Naive thymus-derived CD4-positive, alpha-beta T cell (primary cell): ENCODE measurements around the gene SMYD3. TPM values are rescaled to one million over a fixed set of nuclear protein-coding genes. Genes with fewer than 3 reads are reported as not detected.
A peak's percentile ranks its signal among the peaks of the same experiment; 100 is the strongest.

Experiments
- ATAC-seq: fragments of 150-1000 bp; cut with Tn5 transposase; 2 replicates; pipeline ENCODE4 v1.10.0; 2021; ENCODE audit warnings: mild to moderate bottlenecking, moderate library complexity
- CTCF ChIA-PET: fragments of 350-600 bp; sonication (Branson Sonifier 250); formaldehyde crosslinking; loops from one replicate; lab custom pipeline; 2021; ENCODE audit warnings: antibody characterized with exemption; lab: Charles Lee
- POLR2A ChIA-PET: fragments of 350-600 bp; sonication (Branson Sonifier 250); formaldehyde crosslinking; loops from one replicate; lab custom pipeline; 2021; ENCODE audit warnings: antibody characterized with exemption, inconsistent platforms; lab: Charles Lee
- DNase-seq, 9 donors: peaks; one replicate each; pipeline versions ENCODE4 v3.0.0 to v3.0.0-alpha.2; 2020 to 2022; ENCODE audit warnings: mixed read lengths in 1 of 9
- H3K27ac ChIP-seq: one replicate; pipeline ENCODE4 v1.7.0; 2013; ENCODE audit warnings: mild to moderate bottlenecking, low read depth, low read length, moderate library complexity
- H3K27me3 ChIP-seq, 2 donors: one replicate each; pipeline ENCODE4 v1.7.0; 2013; ENCODE audit warnings: low read length in 2 of 2, mild to moderate bottlenecking in 2 of 2, moderate library complexity in 2 of 2; ENCODE audit not compliant: control insufficient read depth in 2 of 2, insufficient read depth in 2 of 2
- H3K36me3 ChIP-seq, 3 experiments: 1 replicate in 2 of 3; 2 replicates in 1 of 3; pipeline ENCODE4 v1.7.0; 2013; ENCODE audit warnings: low read length in 3 of 3, mild to moderate bottlenecking in 3 of 3, moderate library complexity in 1 of 3; ENCODE audit not compliant: insufficient read depth in 3 of 3, control insufficient read depth in 2 of 3
- H3K4me1 ChIP-seq, 2 donors: one replicate each; pipeline ENCODE4 v1.7.0; 2013; ENCODE audit warnings: low read length in 2 of 2, mild to moderate bottlenecking in 2 of 2, moderate library complexity in 1 of 2; ENCODE audit not compliant: control insufficient read depth in 2 of 2, insufficient read depth in 2 of 2
- H3K4me3 ChIP-seq: 2 replicates; pipeline ENCODE4 v1.7.0; 2013; ENCODE audit warnings: mild to moderate bottlenecking, low read length
- H3K9me3 ChIP-seq, 3 experiments: 1 replicate in 2 of 3; 2 replicates in 1 of 3; pipeline ENCODE4 v1.7.0; 2013; ENCODE audit warnings: low read length in 3 of 3; ENCODE audit not compliant: control insufficient read depth in 2 of 3
- H3K27ac Mint-ChIP-seq, 9 donors: one replicate each; pipeline ENCODE4 v1.8.0; 2020 to 2022; ENCODE audit warnings: mixed read lengths in 9 of 9, mild to moderate bottlenecking in 8 of 9, moderate library complexity in 5 of 9, inconsistent platforms in 2 of 9
- H3K27me3 Mint-ChIP-seq, 5 donors: one replicate each; pipeline ENCODE4 v1.8.0; 2021 to 2022; ENCODE audit warnings: mixed read lengths in 5 of 5, mild to moderate bottlenecking in 1 of 5
- H3K36me3 Mint-ChIP-seq, 5 donors: one replicate each; pipeline ENCODE4 v1.8.0; 2020 to 2022; ENCODE audit warnings: mixed read lengths in 5 of 5, mild to moderate bottlenecking in 3 of 5, inconsistent platforms in 1 of 5
- H3K4me1 Mint-ChIP-seq, 7 donors: one replicate each; pipeline ENCODE4 v1.8.0; 2020 to 2022; ENCODE audit warnings: mixed read lengths in 7 of 7, mild to moderate bottlenecking in 3 of 7, inconsistent platforms in 1 of 7
- H3K4me3 Mint-ChIP-seq, 10 donors: one replicate each; pipeline ENCODE4 v1.8.0; 2020 to 2022; ENCODE audit warnings: mild to moderate bottlenecking in 10 of 10, mixed read lengths in 10 of 10, moderate library complexity in 6 of 10, inconsistent platforms in 2 of 10
- H3K9me3 Mint-ChIP-seq, 11 donors: one replicate each; pipeline ENCODE4 v1.8.0; 2020 to 2022; ENCODE audit warnings: mixed read lengths in 11 of 11, mild to moderate bottlenecking in 4 of 11, inconsistent platforms in 1 of 11, moderate library complexity in 1 of 11
- intact Hi-C, 2 donors: fragments of 100-400 bp; cut with micrococcal nuclease; formaldehyde crosslinking; loops; one replicate each; pipeline ENCODE4 v1.15.1; 2023
- polyA plus RNA-seq, 2 donors: library from polyadenylated mRNA; unstranded; fragments of 300-500 nt; fragmentation: Illumina TruSeq; gene quantifications; one replicate each; pipeline ENCODE4 v1.2.3, GENCODE V29; 2021
- total RNA-seq, 6 experiments: library from RNA in 5 of 6; stranded (reverse) in 5 of 6; gene quantifications; 1 replicate in 5 of 6; 2 replicates in 1 of 6; pipeline ENCODE4 v1.2.3 and lab custom pipeline; 2021 to 2026

SMYD3 gene
- total and polyA plus RNA-seq, 7 experiments from 2014 or later, result 19.5 to 28.6 (median 24.4) TPM

- peaks cover 0 to 23% (median 7%) of the 10 kb centered on the region in 5 donors for H3K36me3 Mint-ChIP-seq
- H3K27me3 ChIP-seq, result no peaks in the 10 kb centered on the region
- ChIA-PET CTCF (no interaction called here), POLR2A (no interaction called here)
- DNase-seq (no peak), ATAC-seq (no peak)
- H3K27me3 Mint-ChIP-seq, result no peaks in the 10 kb centered on the region
- peaks cover 0 to 6% (median 0%) of the 10 kb centered on the region in 11 donors for H3K9me3 Mint-ChIP-seq
- intact Hi-C loops, result no loop called here
- H3K4me3 Mint-ChIP-seq, result no peak overlapping the region
- no peaks in the 10 kb centered on the region for H3K9me3 ChIP-seq
- H3K4me3 ChIP-seq, result no peak overlapping the region
- no peaks in the 10 kb centered on the region for H3K36me3 ChIP-seq
- H3K27ac ChIP-seq, result no peak overlapping the region
- peaks cover 6 to 32% (median 23%) of the 10 kb centered on the region in 7 donors for H3K4me1 Mint-ChIP-seq
- no peak overlapping the region for H3K27ac Mint-ChIP-seq
- H3K4me1 ChIP-seq, result peaks cover 0 to 5% of the 10 kb centered on the region in 2 donors
Measured at GRCh38 chr1:246111570-246111969, 395.5 kb downstream of the SMYD3 start.

GRCh38 chr1:246110343-246111219, 396.5 kb downstream of the SMYD3 start:
- DNase-seq (no peak), ATAC-seq (no peak)
- Histone ChIP-seq H3K9me3 (no peaks in the 10 kb centered on the region), H3K27me3 (no peaks in the 10 kb centered on the region), H3K4me3 (no peak overlapping the region), H3K27ac (no peak overlapping the region), H3K4me1 (no peaks in the 10 kb centered on the region), H3K36me3 (no peaks in the 10 kb centered on the region)
- peaks cover 0 to 22% (median 16%) of the 10 kb centered on the region in 7 donors for H3K4me1 Mint-ChIP-seq
- H3K27me3 Mint-ChIP-seq, result no peaks in the 10 kb centered on the region
- H3K27ac Mint-ChIP-seq, result no peak overlapping the region
- intact Hi-C loops, result no loop called here
- H3K4me3 Mint-ChIP-seq, result no peak overlapping the region
- H3K9me3 Mint-ChIP-seq, result peaks cover 0 to 6% (median 0%) of the 10 kb centered on the region in 11 donors
- POLR2A ChIA-PET, result no interaction called here
- peaks cover 0 to 24% (median 7%) of the 10 kb centered on the region in 5 donors for H3K36me3 Mint-ChIP-seq
- CTCF ChIA-PET, result no interaction called here

GRCh38 chr1:246108278-246108925, 398.7 kb downstream of the SMYD3 start:
- no peak overlapping the region for H3K4me3 Mint-ChIP-seq
- ChIA-PET CTCF (no interaction called here), POLR2A (no interaction called here)
- intact Hi-C loops, result no loop called here
- no peak overlapping the region for H3K27ac ChIP-seq
- H3K9me3 ChIP-seq, result no peaks in the 10 kb centered on the region
- no peaks in the 10 kb centered on the region for H3K4me1 ChIP-seq
- no peaks in the 10 kb centered on the region for H3K27me3 ChIP-seq
- H3K9me3 Mint-ChIP-seq, result peaks cover 0 to 6% (median 0%) of the 10 kb centered on the region in 11 donors
- DNase-seq (no peak), ATAC-seq (no peak)
- peak overlapping the region in 1 of 9 donors; percentile 11 for H3K27ac Mint-ChIP-seq
- H3K4me1 Mint-ChIP-seq, result peaks cover 0 to 4% (median 2%) of the 10 kb centered on the region in 7 donors
- no peak overlapping the region for H3K4me3 ChIP-seq
- no peaks in the 10 kb centered on the region for H3K27me3 Mint-ChIP-seq
- peaks cover 0 to 28% (median 9%) of the 10 kb centered on the region in 5 donors for H3K36me3 Mint-ChIP-seq
- H3K36me3 ChIP-seq, result no peaks in the 10 kb centered on the region

- peaks cover 0 to 35% (median 12%) of the 10 kb centered on the region in 5 donors for H3K36me3 Mint-ChIP-seq
- Histone ChIP-seq H3K4me3 (no peak overlapping the region), H3K27me3 (no peaks in the 10 kb centered on the region), H3K9me3 (no peaks in the 10 kb centered on the region), H3K4me1 (no peaks in the 10 kb centered on the region), H3K36me3 (no peaks in the 10 kb centered on the region), H3K27ac (no peak overlapping the region)
- DNase-seq, result no peak
- no peak overlapping the region for H3K27ac Mint-ChIP-seq
- H3K9me3 Mint-ChIP-seq, result peaks cover 0 to 6% (median 0%) of the 10 kb centered on the region in 11 donors
- no peak for ATAC-seq
- H3K27me3 Mint-ChIP-seq, result no peaks in the 10 kb centered on the region
- H3K4me1 Mint-ChIP-seq, result peaks cover 0 to 3% (median 0%) of the 10 kb centered on the region in 7 donors
- H3K4me3 Mint-ChIP-seq, result no peak overlapping the region
- ChIA-PET POLR2A (no interaction called here), CTCF (no interaction called here)
- intact Hi-C loops, result no loop called here
Measured at GRCh38 chr1:246107516-246108277, 399.4 kb downstream of the SMYD3 start.

GRCh38 chr1:246106342-246106763, 400.7 kb downstream of the SMYD3 start:
- Mint-ChIP-seq H3K9me3 (peaks cover 0 to 6% (median 0%) of the 10 kb centered on the region in 11 donors), H3K27ac (no peak overlapping the region), H3K4me3 (no peak overlapping the region), H3K4me1 (peaks cover 0 to 7% (median 0%) of the 10 kb centered on the region in 7 donors), H3K36me3 (peaks cover 0 to 39% (median 16%) of the 10 kb centered on the region in 5 donors), H3K27me3 (no peaks in the 10 kb centered on the region)
- H3K27ac ChIP-seq, result no peak overlapping the region
- POLR2A ChIA-PET, result no interaction called here
- ATAC-seq (peak; percentile 78), DNase-seq (no peak)
- intact Hi-C loops, result no loop called here
- no peak overlapping the region for H3K4me3 ChIP-seq
- H3K4me1 ChIP-seq, result no peaks in the 10 kb centered on the region
- H3K36me3 ChIP-seq, result no peaks in the 10 kb centered on the region
- no peaks in the 10 kb centered on the region for H3K27me3 ChIP-seq
- no peaks in the 10 kb centered on the region for H3K9me3 ChIP-seq
- CTCF ChIA-PET, result no interaction called here

- Mint-ChIP-seq H3K36me3 (peaks cover 0 to 46% (median 16%) of the 10 kb centered on the region in 5 donors), H3K4me3 (no peak overlapping the region), H3K9me3 (peaks cover 0 to 3% (median 0%) of the 10 kb centered on the region in 11 donors), H3K27ac (no peak overlapping the region), H3K27me3 (no peaks in the 10 kb centered on the region), H3K4me1 (peaks cover 0 to 7% (median 0%) of the 10 kb centered on the region in 7 donors)
- Histone ChIP-seq H3K27ac (no peak overlapping the region), H3K36me3 (no peaks in the 10 kb centered on the region), H3K27me3 (no peaks in the 10 kb centered on the region), H3K9me3 (no peaks in the 10 kb centered on the region), H3K4me1 (no peaks in the 10 kb centered on the region), H3K4me3 (no peak overlapping the region)
- no peak for ATAC-seq
- POLR2A ChIA-PET, result no interaction called here
- no peak for DNase-seq
- intact Hi-C loops, result no loop called here
- CTCF ChIA-PET, result no interaction called here
Measured at GRCh38 chr1:246104927-246105326, 402.2 kb downstream of the SMYD3 start.
